GM19025 (cell line): ENCODE results near the gene SNRNP70.
A peak's percentile ranks its signal among the peaks of the same experiment; 100 is the strongest.

ENCODE experiments used
- ATAC-seq: cut with Tn5 transposase; IDR thresholded peaks from one replicate; pipeline ENCODE4 v1.9.1; 2021; ENCODE audit warnings: mild to moderate bottlenecking, low read depth, moderate library complexity; ENCODE audit not compliant: unreplicated experiment

The SNRNP70 gene

GRCh38 chr19:49097453-49098288 lies 12.4 kb downstream of the SNRNP70 start:
- no peak for ATAC-seq

- no peak for ATAC-seq
These were observed 13.5 kb downstream of the SNRNP70 start for GRCh38 chr19:49098795-49099194.

- ATAC-seq = no peak
These were observed 15.9 kb downstream of the SNRNP70 start for GRCh38 chr19:49101160-49101559.

- ATAC-seq = no peak
These were observed 17.1 kb downstream of the SNRNP70 start for GRCh38 chr19:49102303-49102702.

- ATAC-seq = no peak
These were observed 18.3 kb downstream of the SNRNP70 start for GRCh38 chr19:49103331-49104085.

- ATAC-seq = no peak
These were observed 19.1 kb downstream of the SNRNP70 start for GRCh38 chr19:49104229-49104864.

GRCh38 chr19:49106648-49107135 lies 21.4 kb downstream of the SNRNP70 start:
- no peak for ATAC-seq

- ATAC-seq = no peak
These were observed 22.6 kb downstream of the SNRNP70 start for GRCh38 chr19:49107625-49108459.

- ATAC-seq = no peak
These were observed 23.8 kb downstream of the SNRNP70 start for GRCh38 chr19:49109051-49109450.

GRCh38 chr19:49109569-49110233 lies 24.4 kb downstream of the SNRNP70 start:
- no peak for ATAC-seq

- no peak for ATAC-seq
These were observed 25.3 kb downstream of the SNRNP70 start for GRCh38 chr19:49110567-49110966.

- no peak for ATAC-seq
These were observed 26.2 kb downstream of the SNRNP70 start for GRCh38 chr19:49111218-49111998.

GRCh38 chr19:49113762-49114629 lies 28.7 kb downstream of the SNRNP70 start, which contains the start of gene LIN7B:
Gene LIN7B (plus strand): TSS chr19:49114370. CDS start chr19:49114405, 35 bp downstream.
- ATAC-seq = peak; percentile 52

GRCh38 chr19:49114630-49115363 lies 29.5 kb downstream of the SNRNP70 start:
- no peak for ATAC-seq

GRCh38 chr19:49116544-49116943 lies 31.3 kb downstream of the SNRNP70 start:
- ATAC-seq = no peak

- ATAC-seq = no peak
These were observed 32.7 kb downstream of the SNRNP70 start for GRCh38 chr19:49117677-49118564.
